GM19035 (cell line): ENCODE measurements around the gene C4orf54.

ENCODE experiments used
- ATAC-seq: cut with Tn5 transposase; IDR thresholded peaks from one replicate; pipeline ENCODE4 v1.9.1; 2021; ENCODE audit not compliant: unreplicated experiment

C4orf54 gene

GRCh38 chr4:99652596-99653436 lies 4.8 kb downstream of the C4orf54 start:
- ATAC-seq = no peak

GRCh38 chr4:99651811-99652485 lies 5.7 kb downstream of the C4orf54 start:
- no peak for ATAC-seq

- ATAC-seq = no peak
These were observed 6.4 kb downstream of the C4orf54 start for GRCh38 chr4:99651016-99651769.

GRCh38 chr4:99649778-99650177 lies 7.8 kb downstream of the C4orf54 start:
- no peak for ATAC-seq

- no peak for ATAC-seq
These were observed 8.4 kb downstream of the C4orf54 start for GRCh38 chr4:99649208-99649607.

- no peak for ATAC-seq
These were observed 9.3 kb downstream of the C4orf54 start for GRCh38 chr4:99648321-99648720.

GRCh38 chr4:99647071-99647470 lies 10.6 kb downstream of the C4orf54 start:
- ATAC-seq = no peak

- no peak for ATAC-seq
These were observed 12.0 kb downstream of the C4orf54 start for GRCh38 chr4:99645638-99646037.

GRCh38 chr4:99645036-99645435 lies 12.6 kb downstream of the C4orf54 start:
- no peak for ATAC-seq

GRCh38 chr4:99644453-99644852 lies 13.2 kb downstream of the C4orf54 start:
- no peak for ATAC-seq

- no peak for ATAC-seq
These were observed 14.7 kb downstream of the C4orf54 start for GRCh38 chr4:99642725-99643489.

GRCh38 chr4:99640676-99641075 lies 17.0 kb downstream of the C4orf54 start:
- ATAC-seq = no peak

- ATAC-seq = no peak
These were observed 20.5 kb downstream of the C4orf54 start for GRCh38 chr4:99637174-99637573.

- ATAC-seq = no peak
These were observed 21.2 kb downstream of the C4orf54 start for GRCh38 chr4:99636422-99636821.

GRCh38 chr4:99635601-99636000 lies 22.0 kb downstream of the C4orf54 start:
- ATAC-seq = no peak

- no peak for ATAC-seq
These were observed 22.8 kb downstream of the C4orf54 start for GRCh38 chr4:99634742-99635360.

- no peak for ATAC-seq
These were observed 23.9 kb downstream of the C4orf54 start for GRCh38 chr4:99633772-99634171.

- ATAC-seq = no peak
These were observed 26.7 kb downstream of the C4orf54 start for GRCh38 chr4:99630857-99631360.

GRCh38 chr4:99629962-99630554 lies 27.6 kb downstream of the C4orf54 start:
- no peak for ATAC-seq

- ATAC-seq = no peak
These were observed 29.6 kb downstream of the C4orf54 start for GRCh38 chr4:99628040-99628439.
